Suprapubic skin (tissue), 4 donors: ENCODE data around the gene NLE1.

Source experiments
- CTCF ChIP-seq, 2 donors: fragments of 200-600 bp in 1 of 2; fragments of 450-650 bp in 1 of 2; sonication (generic) in 1 of 2; IDR thresholded peaks; one replicate each; pipeline ENCODE4 v1.5.1; 2016 to 2019; ENCODE audit warnings: antibody characterized with exemption in 2 of 2, mild to moderate bottlenecking in 1 of 2, moderate library complexity in 1 of 2
- EP300 ChIP-seq: sonication (generic); formaldehyde crosslinking; IDR thresholded peaks from one replicate; pipeline ENCODE4 v1.6.1; 2017; ENCODE audit warnings: antibody characterized with exemption
- POLR2A ChIP-seq, 2 donors: fragments of 450-650 bp; IDR thresholded peaks; one replicate each; pipeline ENCODE4 v1.6.1; 2017; ENCODE audit warnings: antibody characterized with exemption in 2 of 2, mild to moderate bottlenecking in 2 of 2, moderate library complexity in 2 of 2
- POLR2AphosphoS5 ChIP-seq, 3 donors: sonication (generic); formaldehyde crosslinking; IDR thresholded peaks; one replicate each; pipeline ENCODE4 v1.6.1; 2017; ENCODE audit warnings: antibody characterized with exemption in 3 of 3

- no peak for TF ChIP-seq CTCF (IDR thresholded peaks at IDR 0.05)
- TF ChIP-seq POLR2A (IDR thresholded peaks at IDR 0.05), result no peak
- no peak for TF ChIP-seq POLR2AphosphoS5 (IDR thresholded peaks at IDR 0.05)
- no peak for TF ChIP-seq EP300
Measured at GRCh38 chr17:35086164-35086563, 55.9 kb downstream of the NLE1 start.
